Measurements from ENCODE around the gene NR6A1.

DNA sequence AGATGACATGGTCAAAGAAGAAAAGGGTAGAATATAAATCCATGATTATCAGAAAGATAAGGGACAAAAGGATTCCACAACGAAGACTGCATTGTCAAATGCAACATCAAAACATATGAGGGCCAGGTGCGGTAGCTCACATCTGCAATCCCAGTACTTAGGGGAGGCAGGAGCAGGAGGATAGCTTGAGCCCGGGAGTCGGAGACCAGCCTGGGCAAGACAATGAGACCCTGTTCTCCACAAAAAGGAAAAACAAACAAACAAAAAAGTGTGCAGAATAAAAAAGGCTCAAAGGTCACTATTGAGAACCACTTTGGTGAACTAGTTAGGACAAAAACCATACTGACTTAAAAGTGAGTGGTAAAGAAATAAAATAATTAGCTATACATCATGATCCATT, 203.7 kb downstream of the NR6A1 start:
- TF ChIP-seq, protein P1, sequence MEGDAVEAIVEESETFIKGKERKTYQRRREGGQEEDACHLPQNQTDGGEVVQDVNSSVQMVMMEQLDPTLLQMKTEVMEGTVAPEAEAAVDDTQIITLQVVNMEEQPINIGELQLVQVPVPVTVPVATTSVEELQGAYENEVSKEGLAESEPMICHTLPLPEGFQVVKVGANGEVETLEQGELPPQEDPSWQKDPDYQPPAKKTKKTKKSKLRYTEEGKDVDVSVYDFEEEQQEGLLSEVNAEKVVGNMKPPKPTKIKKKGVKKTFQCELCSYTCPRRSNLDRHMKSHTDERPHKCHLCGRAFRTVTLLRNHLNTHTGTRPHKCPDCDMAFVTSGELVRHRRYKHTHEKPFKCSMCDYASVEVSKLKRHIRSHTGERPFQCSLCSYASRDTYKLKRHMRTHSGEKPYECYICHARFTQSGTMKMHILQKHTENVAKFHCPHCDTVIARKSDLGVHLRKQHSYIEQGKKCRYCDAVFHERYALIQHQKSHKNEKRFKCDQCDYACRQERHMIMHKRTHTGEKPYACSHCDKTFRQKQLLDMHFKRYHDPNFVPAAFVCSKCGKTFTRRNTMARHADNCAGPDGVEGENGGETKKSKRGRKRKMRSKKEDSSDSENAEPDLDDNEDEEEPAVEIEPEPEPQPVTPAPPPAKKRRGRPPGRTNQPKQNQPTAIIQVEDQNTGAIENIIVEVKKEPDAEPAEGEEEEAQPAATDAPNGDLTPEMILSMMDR (conservative IDR thresholded peaks at IDR 0.05; ENCODE audit: low read length), result no peak
- no peak for TF ChIP-seq EZH2phosphoT487 (IDR thresholded peaks at IDR 0.05; ENCODE audit: borderline replicate concordance, low read depth, low read length)
